Measurements from ENCODE around the gene INAVA.
"Not testable (repeated sequence)": the region's sequence is repeated elsewhere in the genome, so short reads cannot be mapped to it uniquely, and the experiment has no call there.

INAVA gene

DNA sequence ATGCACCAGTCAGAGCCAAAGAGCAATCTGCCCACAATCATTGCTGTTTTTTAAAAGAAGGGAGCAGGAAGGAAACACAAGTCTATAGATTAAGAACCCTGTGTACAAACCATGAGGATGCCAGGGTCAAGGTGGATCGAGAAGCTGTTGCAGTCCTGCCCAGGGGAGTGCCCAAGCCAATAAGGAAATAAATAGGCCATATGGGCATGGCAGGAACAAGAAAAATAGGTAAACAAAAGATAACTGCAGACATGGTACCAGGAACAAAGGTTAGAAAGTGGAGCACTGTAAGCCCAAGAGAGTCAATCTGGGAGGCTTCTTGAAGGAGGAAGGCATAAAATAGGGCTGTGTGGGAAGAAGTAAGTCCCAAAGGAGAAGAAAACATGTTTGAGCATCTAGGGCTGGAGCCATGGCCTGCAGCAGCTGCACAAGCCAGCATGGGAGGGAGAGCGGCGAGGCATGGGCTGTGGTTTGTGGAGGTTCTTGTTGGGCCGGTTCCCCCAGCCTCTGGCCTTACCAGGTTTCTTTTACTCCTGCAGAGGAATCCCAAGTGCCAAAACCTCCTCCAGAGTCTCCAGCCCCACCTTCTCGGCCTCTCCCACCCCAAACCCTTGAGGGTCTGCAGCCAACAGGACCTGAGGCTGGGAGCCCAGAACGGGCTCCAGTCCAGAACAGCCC, 13.6 kb downstream of the INAVA start:
- no peak for DNase-seq
- Histone ChIP-seq H3K36me3 (no peaks in the 10 kb centered on the region), H3K27ac (no peak overlapping the region), H3K4me1 (peaks cover 0 to 8% (median 0%) of the 10 kb centered on the region in 4 donors), H3K4me3 (no peak overlapping the region), H3K27me3 (no peaks in the 10 kb centered on the region), H3K9me3 (no peaks in the 10 kb centered on the region)
- TF ChIP-seq, protein P1, sequence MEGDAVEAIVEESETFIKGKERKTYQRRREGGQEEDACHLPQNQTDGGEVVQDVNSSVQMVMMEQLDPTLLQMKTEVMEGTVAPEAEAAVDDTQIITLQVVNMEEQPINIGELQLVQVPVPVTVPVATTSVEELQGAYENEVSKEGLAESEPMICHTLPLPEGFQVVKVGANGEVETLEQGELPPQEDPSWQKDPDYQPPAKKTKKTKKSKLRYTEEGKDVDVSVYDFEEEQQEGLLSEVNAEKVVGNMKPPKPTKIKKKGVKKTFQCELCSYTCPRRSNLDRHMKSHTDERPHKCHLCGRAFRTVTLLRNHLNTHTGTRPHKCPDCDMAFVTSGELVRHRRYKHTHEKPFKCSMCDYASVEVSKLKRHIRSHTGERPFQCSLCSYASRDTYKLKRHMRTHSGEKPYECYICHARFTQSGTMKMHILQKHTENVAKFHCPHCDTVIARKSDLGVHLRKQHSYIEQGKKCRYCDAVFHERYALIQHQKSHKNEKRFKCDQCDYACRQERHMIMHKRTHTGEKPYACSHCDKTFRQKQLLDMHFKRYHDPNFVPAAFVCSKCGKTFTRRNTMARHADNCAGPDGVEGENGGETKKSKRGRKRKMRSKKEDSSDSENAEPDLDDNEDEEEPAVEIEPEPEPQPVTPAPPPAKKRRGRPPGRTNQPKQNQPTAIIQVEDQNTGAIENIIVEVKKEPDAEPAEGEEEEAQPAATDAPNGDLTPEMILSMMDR (IDR thresholded peaks at IDR 0.05): no peak
- intact Hi-C loops (cut with DNase I; ENCODE audit: low total_unique reads): no loop called here

- intact Hi-C loops (cut with DNase I; ENCODE audit: low total_unique reads): no loop called here
- TF ChIP-seq, protein P1 (IDR thresholded peaks at IDR 0.05): no peak
- H3K9me3 ChIP-seq: no peaks in the 10 kb centered on the region
- no peak for DNase-seq
- H3K36me3 ChIP-seq: no peaks in the 10 kb centered on the region
- H3K4me3 ChIP-seq: no peak overlapping the region
- no peak overlapping the region for H3K27ac ChIP-seq
- no peaks in the 10 kb centered on the region for H3K27me3 ChIP-seq
- H3K4me1 ChIP-seq: peaks cover 0 to 8% (median 0%) of the 10 kb centered on the region in 4 donors
Measured at GRCh38 chr1:200909071-200909470, 14.4 kb downstream of the INAVA start.

DNA sequence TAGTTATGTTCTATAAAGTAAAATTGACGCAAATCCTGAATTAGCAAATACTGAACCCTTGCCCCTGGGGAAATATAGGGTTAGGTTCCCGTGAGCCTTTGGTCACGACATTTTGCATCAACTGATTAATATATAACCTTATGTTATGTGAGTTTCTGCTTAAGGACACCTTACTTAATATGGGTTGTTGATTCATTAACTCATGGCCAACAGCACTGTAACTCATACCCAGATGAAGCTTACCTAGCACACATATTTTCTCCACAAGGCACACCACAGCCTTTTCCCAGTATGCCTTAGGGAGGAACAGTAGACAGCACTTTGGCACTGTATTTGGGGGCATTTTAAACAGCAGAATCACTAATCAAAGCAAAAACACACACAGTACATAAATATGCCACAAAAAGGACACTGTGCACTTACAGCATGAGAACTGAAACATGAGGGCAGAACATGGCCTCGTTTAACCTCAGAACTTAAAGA, 15.1 kb downstream of the INAVA start:
- DNase-seq: no peak
- H3K4me1 ChIP-seq: peaks cover 0 to 8% (median 0%) of the 10 kb centered on the region in 4 donors
- H3K27me3 ChIP-seq: no peaks in the 10 kb centered on the region
- intact Hi-C loops (cut with DNase I; ENCODE audit: low total_unique reads): no loop called here
- no peak overlapping the region for H3K27ac ChIP-seq
- H3K4me3 ChIP-seq: no peak overlapping the region
- H3K36me3 ChIP-seq: no peaks in the 10 kb centered on the region
- H3K9me3 ChIP-seq: no peaks in the 10 kb centered on the region
- TF ChIP-seq, protein P1 (IDR thresholded peaks at IDR 0.05): no peak

DNA sequence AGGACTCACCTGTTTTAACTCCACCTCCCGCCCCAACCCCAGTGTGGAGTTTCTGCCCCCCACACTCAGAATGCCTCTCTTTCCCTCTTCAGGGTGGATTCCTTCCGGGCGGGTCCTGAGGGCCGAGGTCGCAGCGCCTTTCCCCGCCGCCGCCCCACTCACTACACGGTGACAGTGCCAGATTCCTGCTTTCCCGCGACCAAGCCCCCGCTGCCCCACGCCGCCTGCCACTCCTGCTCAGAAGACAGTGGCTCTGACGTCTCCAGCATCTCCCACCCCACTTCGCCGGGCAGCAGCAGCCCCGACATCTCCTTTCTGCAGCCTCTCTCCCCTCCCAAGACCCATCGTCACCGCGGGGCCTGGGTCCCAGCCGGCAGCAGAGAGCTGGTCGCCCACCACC, 16.7 kb downstream of the INAVA start:
- no peak overlapping the region for H3K4me3 ChIP-seq
- no peaks in the 10 kb centered on the region for H3K27me3 ChIP-seq
- intact Hi-C loops (cut with DNase I; ENCODE audit: low total_unique reads): no loop called here
- H3K27ac ChIP-seq: no peak overlapping the region
- DNase-seq: no peak
- H3K9me3 ChIP-seq: no peaks in the 10 kb centered on the region
- H3K36me3 ChIP-seq: no peaks in the 10 kb centered on the region
- peaks cover 0 to 8% (median 0%) of the 10 kb centered on the region in 4 donors for H3K4me1 ChIP-seq
- TF ChIP-seq, protein P1 (IDR thresholded peaks at IDR 0.05): no peak

DNA sequence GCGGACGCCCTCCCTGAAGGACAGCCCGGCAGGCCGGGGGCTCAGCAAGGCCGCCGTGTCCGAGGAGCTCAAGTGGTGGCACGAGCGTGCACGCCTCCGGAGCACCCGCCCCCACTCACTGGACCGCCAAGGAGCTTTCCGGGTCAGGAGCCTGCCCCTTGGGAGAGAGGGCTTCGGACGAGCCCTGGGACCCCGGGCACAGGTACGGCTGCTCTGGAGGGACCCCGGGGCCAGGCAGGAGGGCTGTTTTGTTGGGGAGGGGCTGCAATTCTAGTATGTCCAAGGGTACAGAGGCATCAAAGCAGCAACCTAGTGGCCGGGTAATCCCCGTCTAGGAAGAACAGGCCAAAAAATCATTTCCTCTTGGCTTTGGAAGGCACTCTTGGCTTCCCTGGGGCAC, 17.2 kb downstream of the INAVA start:
- DNase-seq; H3K4me1 ChIP-seq; H3K4me3 ChIP-seq; H3K27me3 ChIP-seq; H3K36me3 ChIP-seq; intact Hi-C loops (cut with DNase I; ENCODE audit: low total_unique reads); H3K27ac ChIP-seq; H3K9me3 ChIP-seq: not testable (repeated sequence)

DNA sequence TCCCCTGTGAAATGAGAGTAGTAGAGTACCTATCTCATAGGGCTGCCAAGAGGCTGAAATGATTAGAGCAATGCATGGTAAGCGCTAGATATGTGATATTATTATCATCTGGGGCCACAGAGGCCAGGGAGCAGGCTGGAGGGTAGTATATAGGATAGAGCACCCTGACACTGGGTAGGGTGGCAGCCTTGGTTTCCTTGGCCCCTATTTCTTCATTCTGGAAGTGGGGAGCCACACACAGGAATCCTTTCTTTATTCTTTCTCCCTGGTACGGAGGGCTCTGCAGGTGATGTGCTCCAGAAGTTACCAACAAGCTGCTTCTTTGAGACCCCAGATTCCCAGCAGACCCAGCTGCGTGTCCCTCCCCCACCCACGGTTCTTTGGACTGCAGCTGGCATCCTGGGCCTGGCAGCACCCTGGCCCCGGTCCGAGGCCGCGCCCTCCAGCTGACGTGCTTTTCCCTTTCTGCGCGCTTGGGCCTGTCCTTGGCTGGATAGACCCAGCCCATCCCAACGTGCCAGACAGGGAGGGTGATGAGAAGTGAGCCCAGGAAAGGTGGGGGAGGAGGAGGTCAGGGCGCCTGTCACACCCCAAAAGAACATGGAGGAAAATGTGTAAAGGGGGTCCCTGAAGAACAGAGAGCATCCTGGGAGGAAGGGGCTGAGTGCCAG, 18.2 kb downstream of the INAVA start:
- Histone ChIP-seq H3K4me1 (peaks cover 0 to 8% (median 2%) of the 10 kb centered on the region in 4 donors), H3K27me3 (no peaks in the 10 kb centered on the region), H3K36me3 (no peaks in the 10 kb centered on the region), H3K4me3 (no peak overlapping the region), H3K27ac (no peak overlapping the region), H3K9me3 (no peaks in the 10 kb centered on the region)
- intact Hi-C loops (cut with DNase I; ENCODE audit: low total_unique reads): no loop called here
- TF ChIP-seq, protein P1 (IDR thresholded peaks at IDR 0.05): no peak
- DNase-seq: no peak
